ENCODE results near the gene SCRN2.

DNA sequence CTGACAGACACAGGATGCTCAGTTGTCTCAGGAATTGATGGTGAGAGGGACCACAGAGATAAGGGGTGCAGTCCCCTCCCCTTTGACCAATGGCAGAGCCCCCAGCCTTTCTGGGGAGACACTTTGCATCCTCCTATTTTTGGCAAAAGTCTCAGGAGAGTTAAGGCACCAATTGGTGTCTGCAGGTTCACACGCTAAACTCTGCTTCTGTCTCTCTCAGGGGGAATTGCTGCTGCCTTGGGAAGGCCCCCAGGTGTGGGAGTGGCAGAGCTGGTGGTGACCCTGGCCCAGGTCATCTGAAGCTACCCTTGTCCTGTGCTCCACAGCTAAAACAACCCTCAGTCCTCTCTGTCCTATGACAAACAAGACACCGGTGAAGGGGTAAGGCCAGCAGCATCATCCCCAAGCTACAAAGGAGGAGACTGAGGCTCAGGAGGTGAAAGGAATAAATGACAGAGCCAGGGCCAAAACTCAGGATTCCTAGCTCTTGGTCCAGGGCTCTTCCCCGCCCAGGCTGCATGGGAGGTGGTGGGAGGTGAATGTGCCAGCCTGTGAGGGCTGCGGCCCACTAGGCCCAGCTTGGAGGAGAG, 39.8 kb downstream of the SCRN2 start:
- TF ChIP-seq, protein P1, sequence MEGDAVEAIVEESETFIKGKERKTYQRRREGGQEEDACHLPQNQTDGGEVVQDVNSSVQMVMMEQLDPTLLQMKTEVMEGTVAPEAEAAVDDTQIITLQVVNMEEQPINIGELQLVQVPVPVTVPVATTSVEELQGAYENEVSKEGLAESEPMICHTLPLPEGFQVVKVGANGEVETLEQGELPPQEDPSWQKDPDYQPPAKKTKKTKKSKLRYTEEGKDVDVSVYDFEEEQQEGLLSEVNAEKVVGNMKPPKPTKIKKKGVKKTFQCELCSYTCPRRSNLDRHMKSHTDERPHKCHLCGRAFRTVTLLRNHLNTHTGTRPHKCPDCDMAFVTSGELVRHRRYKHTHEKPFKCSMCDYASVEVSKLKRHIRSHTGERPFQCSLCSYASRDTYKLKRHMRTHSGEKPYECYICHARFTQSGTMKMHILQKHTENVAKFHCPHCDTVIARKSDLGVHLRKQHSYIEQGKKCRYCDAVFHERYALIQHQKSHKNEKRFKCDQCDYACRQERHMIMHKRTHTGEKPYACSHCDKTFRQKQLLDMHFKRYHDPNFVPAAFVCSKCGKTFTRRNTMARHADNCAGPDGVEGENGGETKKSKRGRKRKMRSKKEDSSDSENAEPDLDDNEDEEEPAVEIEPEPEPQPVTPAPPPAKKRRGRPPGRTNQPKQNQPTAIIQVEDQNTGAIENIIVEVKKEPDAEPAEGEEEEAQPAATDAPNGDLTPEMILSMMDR (IDR thresholded peaks at IDR 0.05), result no peak
- TF ChIP-seq POLR2A (IDR thresholded peaks at IDR 0.05), result no peak
